GM20000 (cell line): ENCODE results near the gene TIGD3.

ENCODE experiments used
- DNase-seq: peaks from one replicate; pipeline ENCODE4 v3.0.0; 2012; ENCODE audit warnings: low spot score
- TF ChIP-seq, protein P1 (sequence below): IDR thresholded peaks from 2 replicates; pipeline ENCODE4 v1.5.1; 2012; ENCODE audit warnings: mild to moderate bottlenecking, control low read depth; ENCODE audit errors: extremely low read depth, missing control alignments

Gene TIGD3

DNA sequence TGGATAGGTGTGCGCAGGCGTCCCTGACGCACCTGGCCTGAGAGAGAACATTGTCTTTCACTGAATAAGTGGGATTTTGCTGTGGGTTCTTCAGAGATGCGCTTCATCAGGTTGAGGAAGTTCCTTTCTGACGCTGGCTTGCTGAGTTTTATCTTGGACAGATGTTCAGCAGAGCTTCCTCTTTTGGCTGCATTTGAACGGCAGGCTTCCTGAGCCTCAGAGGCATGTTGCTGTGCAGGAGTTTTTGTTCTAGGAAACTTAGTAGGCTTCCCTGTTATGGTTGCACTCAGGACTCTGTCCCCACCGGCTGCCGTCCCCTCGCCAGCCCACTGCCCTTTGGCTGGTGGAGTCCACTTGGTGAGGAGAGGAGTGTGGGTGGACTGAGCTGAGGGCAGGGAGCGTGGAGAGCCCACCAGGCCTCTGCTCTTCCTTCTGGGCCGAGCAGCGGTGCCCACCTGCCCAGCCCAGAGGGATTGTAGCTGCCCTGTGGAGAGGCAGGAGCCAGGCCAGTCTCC, 49.1 kb downstream of the TIGD3 start:
- peak; percentile 67 for DNase-seq
- TF ChIP-seq, protein P1, sequence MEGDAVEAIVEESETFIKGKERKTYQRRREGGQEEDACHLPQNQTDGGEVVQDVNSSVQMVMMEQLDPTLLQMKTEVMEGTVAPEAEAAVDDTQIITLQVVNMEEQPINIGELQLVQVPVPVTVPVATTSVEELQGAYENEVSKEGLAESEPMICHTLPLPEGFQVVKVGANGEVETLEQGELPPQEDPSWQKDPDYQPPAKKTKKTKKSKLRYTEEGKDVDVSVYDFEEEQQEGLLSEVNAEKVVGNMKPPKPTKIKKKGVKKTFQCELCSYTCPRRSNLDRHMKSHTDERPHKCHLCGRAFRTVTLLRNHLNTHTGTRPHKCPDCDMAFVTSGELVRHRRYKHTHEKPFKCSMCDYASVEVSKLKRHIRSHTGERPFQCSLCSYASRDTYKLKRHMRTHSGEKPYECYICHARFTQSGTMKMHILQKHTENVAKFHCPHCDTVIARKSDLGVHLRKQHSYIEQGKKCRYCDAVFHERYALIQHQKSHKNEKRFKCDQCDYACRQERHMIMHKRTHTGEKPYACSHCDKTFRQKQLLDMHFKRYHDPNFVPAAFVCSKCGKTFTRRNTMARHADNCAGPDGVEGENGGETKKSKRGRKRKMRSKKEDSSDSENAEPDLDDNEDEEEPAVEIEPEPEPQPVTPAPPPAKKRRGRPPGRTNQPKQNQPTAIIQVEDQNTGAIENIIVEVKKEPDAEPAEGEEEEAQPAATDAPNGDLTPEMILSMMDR = no peak

GRCh38 chr11:65404210-65404609, 49.7 kb downstream of the TIGD3 start:
- DNase-seq = no peak
- TF ChIP-seq, protein P1 = no peak

DNA sequence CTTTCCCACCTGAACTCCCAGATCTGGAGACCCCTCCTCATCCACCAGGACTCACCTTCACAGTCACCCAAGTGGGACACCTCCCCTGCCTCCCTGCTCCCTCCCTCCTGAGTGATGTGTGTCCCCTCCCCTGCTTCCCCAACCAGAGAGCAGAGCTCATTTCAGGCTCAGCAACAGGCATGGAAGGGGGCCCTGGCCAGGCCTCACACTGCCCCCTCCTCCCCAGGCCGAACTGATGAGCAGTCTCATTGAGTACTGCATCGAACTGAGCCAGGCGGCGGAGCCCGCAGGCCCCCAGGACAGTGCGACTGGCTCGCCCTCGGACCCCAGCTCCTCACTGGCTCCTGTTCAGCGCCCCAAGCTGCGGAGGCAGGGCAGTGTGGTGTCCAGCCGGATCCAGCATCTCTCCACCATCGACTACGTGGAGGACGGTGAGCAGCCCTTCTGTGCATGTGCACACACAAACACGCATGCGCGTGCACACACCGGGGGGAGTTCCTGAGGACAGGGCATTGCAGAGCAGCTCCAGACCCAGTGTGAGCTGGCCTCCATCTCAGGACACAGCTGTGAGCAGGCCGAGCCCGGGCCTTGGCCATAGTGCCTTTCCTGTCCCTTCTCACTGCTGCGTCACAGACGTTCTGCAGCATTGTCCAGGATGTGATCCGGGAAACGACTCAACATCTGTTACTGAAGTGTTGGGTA, 50.2 kb downstream of the TIGD3 start:
- TF ChIP-seq, protein P1 = no peak
- no peak for DNase-seq
